ENCODE results near the gene CAPN3.

- no peak for TF ChIP-seq POLR2A (IDR thresholded peaks at IDR 0.05; ENCODE audit: low read length)
- no peak for TF ChIP-seq GATA1 (IDR thresholded peaks at IDR 0.05; ENCODE audit: low read depth, low read length)
Measured at GRCh38 chr15:42363487-42363886, 4.2 kb downstream of the CAPN3 start.
